GM12891 (cell line): ENCODE data around the gene CFL1.

Experiments used
- POLR2A ChIP-seq: IDR thresholded peaks from 2 replicates; pipeline ENCODE4 v1.6.1; 2011; ENCODE audit warnings: low read depth, low read length, control low read depth
- POLR2AphosphoS5 ChIP-seq: IDR thresholded peaks from 2 replicates; pipeline ENCODE4 v1.6.1; 2011; ENCODE audit warnings: low read depth, low read length, control low read depth

DNA sequence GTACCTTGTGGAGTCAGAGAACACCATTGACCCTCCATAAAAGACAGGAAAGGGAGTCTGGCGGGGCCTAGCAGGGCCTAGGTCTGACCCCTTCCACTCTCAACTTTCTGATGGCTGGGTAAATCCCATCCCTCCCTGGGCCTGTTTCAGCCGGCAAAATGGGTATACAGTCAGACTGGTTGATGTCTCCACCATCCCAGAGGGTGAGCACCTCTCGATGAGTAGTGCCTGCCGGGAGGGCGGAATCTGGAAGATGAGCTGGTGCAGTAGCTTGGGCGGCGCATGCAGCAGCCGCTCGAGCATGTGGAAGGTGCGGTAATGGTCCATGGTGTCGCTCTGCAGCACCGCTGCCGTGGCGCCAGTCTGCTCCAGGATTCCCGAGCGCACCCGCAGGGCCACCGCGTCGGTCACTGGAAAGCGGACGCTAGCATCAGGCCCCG lies 29.8 kb upstream of the CFL1 start:
- TF ChIP-seq POLR2A = no peak
- no peak for TF ChIP-seq POLR2AphosphoS5
